GM13976 (cell line): Measurements from ENCODE around the gene ARAF.

Experiments used
- DNase-seq: peaks from one replicate; pipeline ENCODE4 v3.0.0; 2012; ENCODE audit warnings: low spot score
- CTCF ChIP-seq: IDR thresholded peaks from 2 replicates; pipeline ENCODE4 v1.5.1; 2012; ENCODE audit warnings: borderline replicate concordance, mild to moderate bottlenecking; ENCODE audit not compliant: insufficient read depth; ENCODE audit errors: extremely low read depth, missing control alignments, control extremely low read depth
- in situ Hi-C: fragments of 300-500 bp; cut with MboI; formaldehyde crosslinking; loops from one replicate; pipeline ENCODE4 v1.12.0; 2022; ENCODE audit warnings: low sequenced_read_pairs, mixed read lengths, inconsistent platforms; ENCODE audit not compliant: unreplicated experiment

The ARAF gene

GRCh38 chrX:47523713-47524166, 37.3 kb upstream of the ARAF start:
- TF ChIP-seq CTCF, result no peak
- in situ Hi-C loops, result loop anchor here (10.0 kb wide), 1 partner anchor 329 kb away; the partner anchor contains the start of gene UBA1
- DNase-seq, result peak; percentile 13

- in situ Hi-C loops, result loop anchor here (10.0 kb wide), 1 partner anchor 335 kb away; the partner anchor contains the start of gene UBA1
- no peak for DNase-seq
- TF ChIP-seq CTCF, result no peak
These were observed 31.5 kb upstream of the ARAF start for GRCh38 chrX:47529548-47529947.

- no peak for DNase-seq
- TF ChIP-seq CTCF, result no peak
- in situ Hi-C loops, result no loop called here
These were observed 31.0 kb upstream of the ARAF start for GRCh38 chrX:47530049-47530448.

- in situ Hi-C loops, result no loop called here
- DNase-seq, result no peak
- TF ChIP-seq CTCF, result no peak
These were observed 21.1 kb upstream of the ARAF start for GRCh38 chrX:47539860-47540259.

GRCh38 chrX:47540754-47541538, 20.1 kb upstream of the ARAF start:
- TF ChIP-seq CTCF, result peak; percentile 28
- DNase-seq, result peak; percentile 63
- in situ Hi-C loops, result no loop called here

GRCh38 chrX:47543496-47543895, 17.5 kb upstream of the ARAF start:
- in situ Hi-C loops, result no loop called here
- DNase-seq, result no peak
- TF ChIP-seq CTCF, result no peak

GRCh38 chrX:47556045-47556623, 4.9 kb upstream of the ARAF start:
- TF ChIP-seq CTCF, result no peak
- in situ Hi-C loops, result no loop called here
- DNase-seq, result peak; percentile 74
